DND-41 (cell line): ENCODE data around the gene FANCE.

Experiments used
- ATAC-seq: fragments of 200-7000 bp; cut with Tn5 transposase; 3 replicates; pipeline ENCODE4 v1.9.1; 2021; ENCODE audit warnings: low read depth; ENCODE audit not compliant: insufficient read depth
- DNase-seq: peaks from one replicate; pipeline ENCODE4 v3.0.0-alpha.2; 2020
- H2AFZ ChIP-seq: 2 replicates; pipeline ENCODE4 v1.6.0; 2012; ENCODE audit warnings: low read depth, low read length
- H3K27ac ChIP-seq: 2 replicates; pipeline ENCODE4 v1.5.1; 2012; ENCODE audit warnings: low read length, inconsistent platforms
- H3K27me3 ChIP-seq: fragments of 200-600 bp; sonication (generic); 2 replicates; pipeline ENCODE4 v1.6.0; 2012; ENCODE audit warnings: low read length, mild to moderate bottlenecking, inconsistent platforms; ENCODE audit not compliant: insufficient read depth, poor library complexity
- H3K36me3 ChIP-seq: 2 replicates; pipeline ENCODE4 v1.5.1; 2012; ENCODE audit warnings: low read length, inconsistent platforms; ENCODE audit not compliant: insufficient read depth
- H3K4me1 ChIP-seq: 2 replicates; pipeline ENCODE4 v1.5.1; 2012; ENCODE audit warnings: mild to moderate bottlenecking, low read length; ENCODE audit not compliant: insufficient read depth
- H3K4me2 ChIP-seq: 2 replicates; pipeline ENCODE4 v1.6.0; 2012; ENCODE audit warnings: mild to moderate bottlenecking, moderate library complexity, low read length, inconsistent platforms; ENCODE audit not compliant: insufficient read depth
- H3K4me3 ChIP-seq, 2 experiments: fragments of 200-600 bp in 1 of 2; shearing (Covaris generic) in 1 of 2; 2 replicates each; pipeline ENCODE4 v1.5.1; 2012 to 2016; ENCODE audit warnings: inconsistent platforms in 2 of 2, low read length in 2 of 2, mild to moderate bottlenecking in 2 of 2, low read depth in 1 of 2, moderate library complexity in 1 of 2
- H3K79me2 ChIP-seq: 2 replicates; pipeline ENCODE4 v1.6.0; 2012; ENCODE audit warnings: low read length, inconsistent platforms; ENCODE audit not compliant: insufficient read depth
- H3K9ac ChIP-seq: 2 replicates; pipeline ENCODE4 v1.6.0; 2012; ENCODE audit warnings: low read depth, mild to moderate bottlenecking, inconsistent platforms, low read length, moderate library complexity
- H3K9me3 ChIP-seq: 2 replicates; pipeline ENCODE4 v1.5.1; 2012; ENCODE audit warnings: low read length, moderate library complexity, mild to moderate bottlenecking, inconsistent platforms; ENCODE audit not compliant: insufficient read depth, severe bottlenecking
- H4K20me1 ChIP-seq: 2 replicates; pipeline ENCODE4 v1.6.0; 2012; ENCODE audit warnings: low read length; ENCODE audit not compliant: insufficient read depth
- EZH2 ChIP-seq: IDR thresholded peaks from 3 replicates; pipeline ENCODE4 v1.6.1; 2012; ENCODE audit warnings: borderline replicate concordance, low read depth, mild to moderate bottlenecking, moderate library complexity, low read length, inconsistent platforms; ENCODE audit not compliant: severe bottlenecking
- TF ChIP-seq, protein P1 (sequence below): IDR thresholded peaks from 2 replicates; pipeline ENCODE4 v1.5.1; 2012; ENCODE audit warnings: borderline replicate concordance, low read length, moderate library complexity, mild to moderate bottlenecking; ENCODE audit not compliant: poor library complexity, severe bottlenecking; ENCODE audit errors: extremely low read depth

Gene FANCE

DNA sequence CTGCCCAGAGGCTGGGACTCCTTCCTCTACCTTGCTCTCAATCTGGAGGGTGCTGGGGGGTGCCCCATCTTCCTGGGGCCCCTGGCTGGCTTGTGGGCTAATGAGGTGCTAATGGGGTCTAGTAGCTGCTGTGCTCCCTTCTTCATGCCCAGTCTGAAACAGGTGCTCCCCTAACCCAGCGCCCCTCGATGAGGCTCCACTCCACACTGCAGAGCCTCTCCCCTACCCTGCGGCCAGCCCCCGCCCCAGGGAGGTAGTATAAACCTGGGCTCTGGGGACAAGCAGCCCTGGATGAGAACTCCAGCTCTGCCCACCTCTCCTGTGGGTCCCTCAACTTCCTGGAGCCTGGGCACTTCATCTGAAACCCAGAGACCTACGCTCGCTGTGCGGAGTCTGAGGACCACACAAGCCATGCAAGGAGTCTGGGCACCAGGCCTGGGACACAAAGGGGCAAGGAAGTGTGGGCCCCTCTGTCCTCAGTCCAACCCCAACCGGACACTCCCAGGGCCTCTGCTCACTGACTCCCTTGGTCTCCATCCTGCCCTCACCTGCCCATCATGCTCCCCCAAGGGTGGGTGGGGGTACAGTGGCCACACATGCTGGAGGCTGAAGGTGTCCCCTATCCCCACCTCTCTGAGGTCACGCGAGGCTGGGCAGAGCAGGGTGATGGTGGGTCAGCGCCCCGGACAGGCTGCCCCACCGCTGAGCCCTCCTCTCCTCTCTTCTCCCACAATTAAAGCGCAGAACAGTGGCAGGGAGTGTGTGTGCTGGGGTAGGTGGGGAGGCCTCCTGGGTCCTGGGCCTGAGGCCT lies 22.2 kb downstream of the FANCE start:
- H3K36me3 ChIP-seq, result peaks cover 36% of the 10 kb centered on the region
- no peak overlapping the region for H2AFZ ChIP-seq
- peaks cover 20% of the 10 kb centered on the region for H3K4me1 ChIP-seq
- peak; percentile 23 for DNase-seq
- no peaks in the 10 kb centered on the region for H3K9me3 ChIP-seq
- no peak for TF ChIP-seq EZH2
- TF ChIP-seq, protein P1, sequence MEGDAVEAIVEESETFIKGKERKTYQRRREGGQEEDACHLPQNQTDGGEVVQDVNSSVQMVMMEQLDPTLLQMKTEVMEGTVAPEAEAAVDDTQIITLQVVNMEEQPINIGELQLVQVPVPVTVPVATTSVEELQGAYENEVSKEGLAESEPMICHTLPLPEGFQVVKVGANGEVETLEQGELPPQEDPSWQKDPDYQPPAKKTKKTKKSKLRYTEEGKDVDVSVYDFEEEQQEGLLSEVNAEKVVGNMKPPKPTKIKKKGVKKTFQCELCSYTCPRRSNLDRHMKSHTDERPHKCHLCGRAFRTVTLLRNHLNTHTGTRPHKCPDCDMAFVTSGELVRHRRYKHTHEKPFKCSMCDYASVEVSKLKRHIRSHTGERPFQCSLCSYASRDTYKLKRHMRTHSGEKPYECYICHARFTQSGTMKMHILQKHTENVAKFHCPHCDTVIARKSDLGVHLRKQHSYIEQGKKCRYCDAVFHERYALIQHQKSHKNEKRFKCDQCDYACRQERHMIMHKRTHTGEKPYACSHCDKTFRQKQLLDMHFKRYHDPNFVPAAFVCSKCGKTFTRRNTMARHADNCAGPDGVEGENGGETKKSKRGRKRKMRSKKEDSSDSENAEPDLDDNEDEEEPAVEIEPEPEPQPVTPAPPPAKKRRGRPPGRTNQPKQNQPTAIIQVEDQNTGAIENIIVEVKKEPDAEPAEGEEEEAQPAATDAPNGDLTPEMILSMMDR, result no peak
- H3K4me2 ChIP-seq, result no peak overlapping the region
- H3K4me3 ChIP-seq, result no peak overlapping the region
- no peaks in the 10 kb centered on the region for H3K27me3 ChIP-seq
- H3K79me2 ChIP-seq, result peaks cover 19% of the 10 kb centered on the region
- no peak overlapping the region for H3K27ac ChIP-seq
- no peak overlapping the region for H3K9ac ChIP-seq
- H4K20me1 ChIP-seq, result peaks cover 41% of the 10 kb centered on the region
- peak; percentile 35 for ATAC-seq

DNA sequence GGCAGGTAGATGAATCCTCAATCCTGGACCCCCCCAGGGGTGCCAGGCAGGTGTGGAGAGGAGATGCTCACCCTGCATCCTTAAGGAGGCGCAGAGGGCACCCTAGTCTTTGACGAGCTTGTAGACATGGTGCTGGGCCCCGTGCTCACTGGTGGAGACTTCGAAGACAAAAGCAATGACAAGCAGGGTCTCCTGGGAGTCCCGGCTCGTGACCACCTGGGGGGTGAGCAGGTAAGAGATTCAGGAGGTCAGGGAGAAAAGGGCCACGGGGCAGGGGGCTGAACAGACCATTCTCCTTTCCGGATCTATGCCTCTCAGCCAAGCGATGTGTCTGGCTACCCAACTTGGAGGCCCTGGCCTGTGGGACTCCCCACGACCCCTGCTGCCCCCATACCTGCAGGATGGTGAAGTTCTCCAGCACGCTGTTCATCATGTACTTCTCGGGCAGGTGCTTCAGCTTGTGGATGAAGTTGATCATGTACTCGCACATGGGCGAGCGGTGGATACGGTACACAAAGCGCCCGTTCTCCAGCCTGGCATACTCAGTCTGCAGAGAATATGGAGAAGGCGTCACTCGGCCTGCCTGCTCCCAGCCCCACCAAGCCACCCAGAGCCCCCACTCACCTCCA lies 22.9 kb downstream of the FANCE start:
- Histone ChIP-seq H3K4me2 (no peak overlapping the region), H3K36me3 (peaks cover 29% of the 10 kb centered on the region)

DNA sequence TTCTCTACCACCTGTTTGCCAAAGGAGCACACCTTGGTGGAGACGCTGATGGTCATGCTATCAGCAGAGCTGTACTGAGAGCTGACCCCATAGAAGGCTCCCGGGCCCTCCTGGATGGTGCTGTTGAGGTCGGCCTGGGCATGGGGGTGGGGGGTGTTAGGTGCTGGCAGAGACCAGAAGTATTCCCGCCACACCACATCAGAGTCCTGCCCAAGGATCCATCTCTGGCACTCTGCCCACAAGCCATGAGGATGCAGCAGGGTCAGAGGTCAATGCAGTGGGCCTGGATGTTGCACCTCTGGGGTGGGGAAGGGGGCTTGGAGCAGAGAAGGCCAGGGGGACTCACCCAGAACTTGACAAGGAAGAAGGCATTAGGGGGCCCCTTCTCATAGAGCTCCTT lies 23.4 kb downstream of the FANCE start:
- Histone ChIP-seq H3K36me3 (peaks cover 24% of the 10 kb centered on the region), H2AFZ (no peak overlapping the region), H3K9ac (no peak overlapping the region), H3K9me3 (no peaks in the 10 kb centered on the region), H3K27me3 (peaks cover 1% of the 10 kb centered on the region), H3K79me2 (peaks cover 6% of the 10 kb centered on the region), H3K4me2 (no peak overlapping the region), H4K20me1 (peaks cover 29% of the 10 kb centered on the region), H3K4me1 (peaks cover 7% of the 10 kb centered on the region), H3K4me3 (no peak overlapping the region), H3K27ac (no peak overlapping the region)
- TF ChIP-seq, protein P1, result no peak
- TF ChIP-seq EZH2, result no peak
- DNase-seq (no peak), ATAC-seq (no peak)

More for the DNA sequence above, 22.9 kb downstream of the FANCE start:
- no peak overlapping the region for H3K27ac ChIP-seq
- no peak for TF ChIP-seq EZH2
- TF ChIP-seq, protein P1, result no peak
- H3K9ac ChIP-seq, result no peak overlapping the region
- H3K4me1 ChIP-seq, result peaks cover 12% of the 10 kb centered on the region
- no peak for DNase-seq
- H4K20me1 ChIP-seq, result peaks cover 34% of the 10 kb centered on the region
- H3K4me3 ChIP-seq, result no peak overlapping the region
- H3K79me2 ChIP-seq, result peaks cover 11% of the 10 kb centered on the region
- no peak overlapping the region for H2AFZ ChIP-seq
- no peaks in the 10 kb centered on the region for H3K9me3 ChIP-seq
- no peaks in the 10 kb centered on the region for H3K27me3 ChIP-seq
- ATAC-seq, result peak; percentile 15; the same call in 2 of the 3 replicates
